ENCODE results near the gene FAM83F.
"Not testable (repeated sequence)": the region's sequence is repeated elsewhere in the genome, so short reads cannot be mapped to it uniquely, and the experiment has no call there.

FAM83F gene

GRCh38 chr22:40023341-40023841 lies 28.6 kb downstream of the FAM83F start:
- no peak for FAIRE-seq
- TF ChIP-seq POLR2A (IDR thresholded peaks at IDR 0.05; ENCODE audit: low read depth, low read length): no peak
- DNase-seq (ENCODE audit: insufficient read length, low spot score): no peak

- peak; percentile 67 for DNase-seq (ENCODE audit: insufficient read length, low spot score)
- TF ChIP-seq POLR2A (IDR thresholded peaks at IDR 0.05; ENCODE audit: low read depth, low read length): no peak
Measured at GRCh38 chr22:40024201-40025061, 29.7 kb downstream of the FAM83F start.

DNA sequence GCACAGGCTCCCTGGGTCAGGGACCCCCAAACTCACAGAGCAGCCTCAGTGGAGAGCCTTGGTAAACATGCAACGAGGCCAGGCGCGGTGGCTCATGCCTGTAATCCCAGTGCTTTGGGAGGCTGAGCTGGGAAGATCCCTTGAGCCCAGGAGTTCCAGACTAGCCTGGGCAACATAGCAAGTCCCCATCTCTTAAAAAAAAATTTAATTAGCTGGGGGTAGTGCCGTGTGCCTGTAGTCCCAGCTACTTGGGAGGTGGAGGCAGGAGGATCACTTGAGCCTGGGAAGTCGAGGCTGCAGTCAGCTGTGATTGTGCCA lies 30.3 kb downstream of the FAM83F start:
- not testable (repeated sequence) for FAIRE-seq; DNase-seq (ENCODE audit: insufficient read length, low spot score)

More at GRCh38 chr22:40024201-40025061, 29.7 kb downstream of the FAM83F start:
- FAIRE-seq: no peak

- TF ChIP-seq POLR2A (IDR thresholded peaks at IDR 0.05; ENCODE audit: low read depth, low read length): no peak
- no peak for FAIRE-seq
- DNase-seq (ENCODE audit: insufficient read length, low spot score): no peak
Measured at GRCh38 chr22:40025856-40026255, 31.1 kb downstream of the FAM83F start.

DNA sequence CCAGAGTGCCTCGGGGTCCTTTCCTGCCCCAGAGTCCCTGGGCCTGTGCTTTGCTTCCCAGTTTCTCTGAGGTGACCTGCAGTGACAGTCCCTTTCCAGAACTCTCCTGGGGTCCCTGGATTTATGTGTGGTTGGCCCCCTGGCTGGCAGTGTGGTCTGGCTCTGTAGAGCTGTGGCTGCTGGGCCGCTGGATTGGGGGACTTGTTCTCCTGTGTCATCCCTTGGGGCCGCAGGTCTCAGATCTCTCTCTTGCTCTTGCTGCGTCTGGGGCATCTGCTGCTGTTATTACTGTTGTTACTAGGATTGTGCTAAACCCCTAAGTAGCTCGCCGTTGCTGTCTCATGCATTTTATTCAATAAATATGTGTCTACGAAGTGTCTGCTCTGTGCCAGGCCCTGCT lies 31.9 kb downstream of the FAM83F start:
- FAIRE-seq: no peak
- no peak for DNase-seq (ENCODE audit: insufficient read length, low spot score)
- no peak for TF ChIP-seq POLR2A (IDR thresholded peaks at IDR 0.05; ENCODE audit: low read depth, low read length)

DNA sequence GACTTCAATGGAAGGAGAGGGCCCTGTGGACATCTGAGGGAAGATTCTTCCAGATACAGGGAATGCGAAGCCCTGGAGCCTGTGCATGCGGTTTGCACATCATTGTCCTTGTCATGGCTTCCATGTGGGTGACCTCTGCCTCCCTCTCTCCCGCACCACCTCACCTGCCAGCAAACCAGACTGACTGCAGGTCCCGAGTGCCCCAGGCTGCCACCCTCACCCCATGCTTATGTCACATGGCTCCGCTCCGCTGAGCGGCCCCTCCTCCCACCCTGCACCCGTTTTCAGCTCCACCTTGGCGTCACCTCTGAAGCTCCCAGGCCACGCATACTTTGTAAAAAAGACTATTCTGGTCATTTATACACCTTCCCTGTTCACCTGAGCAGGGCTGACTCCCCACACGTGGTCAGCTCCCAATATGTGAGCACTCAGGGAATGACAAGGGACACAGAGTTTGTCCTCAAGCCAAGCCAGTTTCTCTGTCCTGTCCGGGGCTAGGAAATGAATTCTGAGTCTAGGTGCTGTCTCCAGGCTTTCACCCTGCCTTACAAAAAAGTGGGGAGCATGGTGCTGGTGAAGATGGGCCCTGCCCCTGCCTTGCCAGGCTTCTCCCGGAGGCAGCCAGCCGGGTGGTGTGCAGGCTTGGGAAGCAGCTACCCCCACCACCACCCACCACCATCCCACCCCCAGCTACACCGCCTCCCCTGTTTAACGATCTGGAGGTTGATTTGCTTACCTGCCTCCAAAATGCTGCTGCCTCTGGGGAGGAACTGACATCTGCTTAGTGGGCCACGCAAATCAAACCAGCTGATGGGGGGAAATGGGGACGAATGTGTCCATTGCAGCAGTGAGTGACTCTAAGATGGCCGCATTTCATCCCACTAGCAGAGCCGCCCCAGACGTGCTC lies 32.7 kb downstream of the FAM83F start:
- FAIRE-seq (no peak), DNase-seq (ENCODE audit: insufficient read length, low spot score) (no peak)
- no peak for TF ChIP-seq POLR2A (IDR thresholded peaks at IDR 0.05; ENCODE audit: low read depth, low read length)

GRCh38 chr22:40028098-40028425 lies 33.3 kb downstream of the FAM83F start:
- no peak for DNase-seq (ENCODE audit: insufficient read length, low spot score)
- no peak for FAIRE-seq
- TF ChIP-seq POLR2A (IDR thresholded peaks at IDR 0.05; ENCODE audit: low read depth, low read length): no peak

- FAIRE-seq (no peak), DNase-seq (ENCODE audit: insufficient read length, low spot score) (no peak)
- TF ChIP-seq POLR2A (IDR thresholded peaks at IDR 0.05; ENCODE audit: low read depth, low read length): no peak
Measured at GRCh38 chr22:40029189-40029890, 34.6 kb downstream of the FAM83F start.

GRCh38 chr22:40030026-40030757 lies 35.4 kb downstream of the FAM83F start:
- FAIRE-seq: no peak
- no peak for DNase-seq (ENCODE audit: insufficient read length, low spot score)
- no peak for TF ChIP-seq POLR2A (IDR thresholded peaks at IDR 0.05; ENCODE audit: low read depth, low read length)

DNA sequence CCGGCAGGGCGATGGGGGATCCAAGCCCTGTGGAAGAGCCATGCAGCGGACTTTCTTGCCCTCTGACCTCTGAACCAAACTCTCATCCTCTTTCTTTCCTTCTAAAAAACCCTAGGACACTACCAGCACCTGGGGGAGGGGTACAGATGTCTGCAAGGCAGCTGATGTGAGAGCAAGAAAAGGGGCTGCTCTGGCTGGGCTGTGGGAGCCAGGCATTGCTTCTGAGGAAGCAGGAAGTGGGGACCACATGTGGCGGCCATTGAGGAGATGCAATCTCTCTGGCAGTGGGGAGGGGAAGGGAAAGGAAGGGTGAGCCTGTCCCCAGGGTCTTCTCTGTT lies 36.0 kb downstream of the FAM83F start:
- DNase-seq (ENCODE audit: insufficient read length, low spot score): no peak
- no peak for TF ChIP-seq POLR2A (IDR thresholded peaks at IDR 0.05; ENCODE audit: low read depth, low read length)
- FAIRE-seq: no peak

GRCh38 chr22:40031766-40032470 lies 37.2 kb downstream of the FAM83F start:
- no peak for FAIRE-seq
- DNase-seq (ENCODE audit: insufficient read length, low spot score): no peak
- no peak for TF ChIP-seq POLR2A (IDR thresholded peaks at IDR 0.05; ENCODE audit: low read depth, low read length)

DNA sequence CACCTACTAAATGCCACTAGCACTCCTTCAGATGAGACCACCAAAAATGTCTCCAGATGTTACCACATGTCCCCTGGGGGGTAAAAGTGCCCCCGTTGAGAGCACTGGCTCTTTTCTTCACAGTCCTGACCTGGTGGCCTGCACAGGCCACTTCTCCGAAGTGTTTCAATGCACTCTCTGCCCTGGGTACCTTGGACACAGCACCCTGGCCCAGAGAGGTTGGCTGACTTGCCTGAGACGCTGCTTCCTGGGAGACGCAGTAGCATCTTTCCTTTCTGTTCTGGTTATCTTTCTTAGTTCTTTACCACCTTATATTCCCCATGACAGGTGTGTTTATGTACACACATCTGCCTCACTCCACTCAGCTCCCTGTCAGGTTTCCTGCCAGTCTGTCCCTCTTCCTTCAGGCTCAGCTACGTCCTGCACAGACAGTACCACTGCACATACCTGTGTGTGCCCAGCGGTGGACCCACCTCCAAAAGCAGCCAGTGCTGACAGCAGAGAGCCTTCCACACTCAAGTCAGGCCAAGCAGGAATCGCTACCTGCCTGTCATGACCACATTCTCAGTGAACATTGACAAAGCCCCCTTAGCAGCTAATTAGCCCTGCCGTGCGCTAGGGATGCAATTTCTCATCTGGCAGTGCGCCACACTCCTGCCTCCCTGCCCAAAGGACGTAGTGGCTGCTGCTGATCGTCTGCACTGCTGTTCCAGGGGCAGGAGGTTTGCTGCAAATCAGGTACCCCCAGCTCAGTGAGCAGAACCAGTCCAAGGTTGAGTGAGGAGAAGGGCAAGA lies 39.0 kb downstream of the FAM83F start:
- FAIRE-seq (no peak), DNase-seq (ENCODE audit: insufficient read length, low spot score) (no peak)
- TF ChIP-seq POLR2A (IDR thresholded peaks at IDR 0.05; ENCODE audit: low read depth, low read length): no peak
